Suprapubic skin (tissue), 3 donors: ENCODE results near the gene ROBO1.

Experiments
- CTCF ChIP-seq, 2 donors: fragments of 200-600 bp in 1 of 2; fragments of 450-650 bp in 1 of 2; sonication (generic) in 1 of 2; IDR thresholded peaks; one replicate each; pipeline ENCODE4 v1.5.1; 2016 to 2019; ENCODE audit warnings: antibody characterized with exemption in 2 of 2, mild to moderate bottlenecking in 1 of 2, moderate library complexity in 1 of 2
- EP300 ChIP-seq: sonication (generic); formaldehyde crosslinking; IDR thresholded peaks from one replicate; pipeline ENCODE4 v1.6.1; 2017; ENCODE audit warnings: antibody characterized with exemption
- POLR2A ChIP-seq, 2 donors: fragments of 450-650 bp; IDR thresholded peaks; one replicate each; pipeline ENCODE4 v1.6.1; 2017; ENCODE audit warnings: antibody characterized with exemption in 2 of 2, mild to moderate bottlenecking in 2 of 2, moderate library complexity in 2 of 2

- no peak for TF ChIP-seq POLR2A (IDR thresholded peaks at IDR 0.05)
- TF ChIP-seq CTCF (IDR thresholded peaks at IDR 0.05): no peak
- no peak for TF ChIP-seq EP300
These were observed 791.6 kb downstream of the ROBO1 start for GRCh38 chr3:78976200-78976599.
